ENCODE data around the gene BMP7.

GRCh38 chr20:57210054-57210910, 56.2 kb downstream of the BMP7 start:
- TF ChIP-seq POLR2AphosphoS5 (IDR thresholded peaks at IDR 0.05; ENCODE audit: low read depth) (no peak), REST (IDR thresholded peaks at IDR 0.05; ENCODE audit: unreplicated experiment) (no peak), CTCF (conservative IDR thresholded peaks at IDR 0.05; ENCODE audit: low read depth in 2 of 2) (no peak), EZH2 (IDR thresholded peaks at IDR 0.05; ENCODE audit: low read depth, unreplicated experiment) (no peak), ZNF331 (CRISPR knock-in tag; IDR thresholded peaks at IDR 0.05; ENCODE audit: low read depth) (no peak), JUNB (IDR thresholded peaks at IDR 0.05; ENCODE audit: unreplicated experiment) (no peak), EZH2phosphoT487 (IDR thresholded peaks at IDR 0.05; ENCODE audit: unreplicated experiment) (no peak), ETS1 (IDR thresholded peaks at IDR 0.05) (no peak)

All from GM23338 (cell line).